ENCODE data around the gene RTN4IP1.
"Not testable (repeated sequence)": the region's sequence is repeated elsewhere in the genome, so short reads cannot be mapped to it uniquely, and the experiment has no call there.

The RTN4IP1 gene

GRCh38 chr6:106618324-106618723, 11.0 kb downstream of the RTN4IP1 start:
- H3K9me3 Mint-ChIP-seq: peaks cover 6% of the 10 kb centered on the region
- no peak overlapping the region for H3K27ac Mint-ChIP-seq
- H3K36me3 Mint-ChIP-seq (ENCODE audit: low read depth): peaks cover 59% of the 10 kb centered on the region
- H3K4me3 Mint-ChIP-seq: no peak overlapping the region
- no peaks in the 10 kb centered on the region for H3K27me3 Mint-ChIP-seq
- intact Hi-C loops (cut with micrococcal nuclease): no loop called here
- H3K4me1 Mint-ChIP-seq (ENCODE audit: low read depth): no peaks in the 10 kb centered on the region

GRCh38 chr6:106617857-106618256, 11.4 kb downstream of the RTN4IP1 start:
- intact Hi-C loops (cut with micrococcal nuclease): no loop called here
- Mint-ChIP-seq H3K36me3 (ENCODE audit: low read depth) (peaks cover 56% of the 10 kb centered on the region), H3K9me3 (peaks cover 2% of the 10 kb centered on the region), H3K27ac (no peak overlapping the region), H3K4me3 (no peak overlapping the region), H3K27me3 (no peaks in the 10 kb centered on the region), H3K4me1 (ENCODE audit: low read depth) (no peaks in the 10 kb centered on the region)

GRCh38 chr6:106617302-106617701, 12.0 kb downstream of the RTN4IP1 start:
- peaks cover 56% of the 10 kb centered on the region for H3K36me3 Mint-ChIP-seq (ENCODE audit: low read depth)
- no peaks in the 10 kb centered on the region for H3K4me1 Mint-ChIP-seq (ENCODE audit: low read depth)
- H3K27ac Mint-ChIP-seq: no peak overlapping the region
- no peak overlapping the region for H3K4me3 Mint-ChIP-seq
- intact Hi-C loops (cut with micrococcal nuclease): no loop called here
- no peaks in the 10 kb centered on the region for H3K27me3 Mint-ChIP-seq
- H3K9me3 Mint-ChIP-seq: no peaks in the 10 kb centered on the region

GRCh38 chr6:106614592-106615257, 14.6 kb downstream of the RTN4IP1 start:
- Mint-ChIP-seq H3K9me3 (no peaks in the 10 kb centered on the region), H3K36me3 (ENCODE audit: low read depth) (peaks cover 41% of the 10 kb centered on the region), H3K27me3 (no peaks in the 10 kb centered on the region), H3K27ac (no peak overlapping the region), H3K4me1 (ENCODE audit: low read depth) (no peaks in the 10 kb centered on the region), H3K4me3 (no peak overlapping the region)
- intact Hi-C loops (cut with micrococcal nuclease): no loop called here

GRCh38 chr6:106614166-106614565, 15.1 kb downstream of the RTN4IP1 start:
- no peak overlapping the region for H3K27ac Mint-ChIP-seq
- no peak overlapping the region for H3K4me3 Mint-ChIP-seq

GRCh38 chr6:106613590-106613989, 15.7 kb downstream of the RTN4IP1 start:
- H3K9me3 Mint-ChIP-seq: no peaks in the 10 kb centered on the region
- no peak overlapping the region for H3K4me3 Mint-ChIP-seq
- no peaks in the 10 kb centered on the region for H3K27me3 Mint-ChIP-seq
- peaks cover 41% of the 10 kb centered on the region for H3K36me3 Mint-ChIP-seq (ENCODE audit: low read depth)
- H3K4me1 Mint-ChIP-seq (ENCODE audit: low read depth): no peaks in the 10 kb centered on the region
- no peak overlapping the region for H3K27ac Mint-ChIP-seq
- intact Hi-C loops (cut with micrococcal nuclease): no loop called here

More at GRCh38 chr6:106614166-106614565, 15.1 kb downstream of the RTN4IP1 start:
- intact Hi-C loops (cut with micrococcal nuclease): no loop called here
- Mint-ChIP-seq H3K4me1 (ENCODE audit: low read depth) (no peaks in the 10 kb centered on the region), H3K27me3 (no peaks in the 10 kb centered on the region), H3K9me3 (no peaks in the 10 kb centered on the region), H3K36me3 (ENCODE audit: low read depth) (peaks cover 41% of the 10 kb centered on the region)

GRCh38 chr6:106612671-106613416, 16.5 kb downstream of the RTN4IP1 start:
- intact Hi-C loops (cut with micrococcal nuclease): no loop called here
- no peaks in the 10 kb centered on the region for H3K27me3 Mint-ChIP-seq
- no peaks in the 10 kb centered on the region for H3K4me1 Mint-ChIP-seq (ENCODE audit: low read depth)
- no peaks in the 10 kb centered on the region for H3K9me3 Mint-ChIP-seq
- no peak overlapping the region for H3K27ac Mint-ChIP-seq
- peaks cover 34% of the 10 kb centered on the region for H3K36me3 Mint-ChIP-seq (ENCODE audit: low read depth)
- H3K4me3 Mint-ChIP-seq: no peak overlapping the region

GRCh38 chr6:106611030-106611429, 18.3 kb downstream of the RTN4IP1 start:
- no peaks in the 10 kb centered on the region for H3K4me1 Mint-ChIP-seq (ENCODE audit: low read depth)
- H3K27ac Mint-ChIP-seq: no peak overlapping the region
- no peaks in the 10 kb centered on the region for H3K9me3 Mint-ChIP-seq
- no peaks in the 10 kb centered on the region for H3K27me3 Mint-ChIP-seq
- intact Hi-C loops (cut with micrococcal nuclease): no loop called here
- H3K36me3 Mint-ChIP-seq (ENCODE audit: low read depth): peaks cover 27% of the 10 kb centered on the region
- H3K4me3 Mint-ChIP-seq: no peak overlapping the region

GRCh38 chr6:106609699-106610098, 19.6 kb downstream of the RTN4IP1 start:
- H3K4me3 Mint-ChIP-seq: no peak overlapping the region
- H3K9me3 Mint-ChIP-seq: no peaks in the 10 kb centered on the region
- H3K27me3 Mint-ChIP-seq: no peaks in the 10 kb centered on the region
- H3K36me3 Mint-ChIP-seq (ENCODE audit: low read depth): peaks cover 32% of the 10 kb centered on the region
- intact Hi-C loops (cut with micrococcal nuclease): no loop called here
- no peaks in the 10 kb centered on the region for H3K4me1 Mint-ChIP-seq (ENCODE audit: low read depth)
- no peak overlapping the region for H3K27ac Mint-ChIP-seq

- Mint-ChIP-seq H3K9me3 (no peaks in the 10 kb centered on the region), H3K27ac (no peak overlapping the region), H3K27me3 (no peaks in the 10 kb centered on the region), H3K4me1 (ENCODE audit: low read depth) (no peaks in the 10 kb centered on the region), H3K4me3 (no peak overlapping the region), H3K36me3 (ENCODE audit: low read depth) (peaks cover 27% of the 10 kb centered on the region)
- intact Hi-C loops (cut with micrococcal nuclease): loop anchor here (1.0 kb wide), 1 partner anchor 371 kb away; no protein-coding TSS in a partner anchor
Observed at GRCh38 chr6:106608080-106608668, 21.1 kb downstream of the RTN4IP1 start.

- Mint-ChIP-seq H3K36me3 (ENCODE audit: low read depth) (peaks cover 48% of the 10 kb centered on the region), H3K27ac (no peak overlapping the region), H3K4me3 (no peak overlapping the region), H3K4me1 (ENCODE audit: low read depth) (no peaks in the 10 kb centered on the region), H3K27me3 (no peaks in the 10 kb centered on the region), H3K9me3 (peaks cover 9% of the 10 kb centered on the region)
- intact Hi-C loops (cut with micrococcal nuclease): no loop called here
Observed at GRCh38 chr6:106600329-106600728, 29.0 kb downstream of the RTN4IP1 start.

- Mint-ChIP-seq H3K36me3 (ENCODE audit: low read depth) (peaks cover 39% of the 10 kb centered on the region), H3K27ac (no peak overlapping the region), H3K27me3 (no peaks in the 10 kb centered on the region), H3K4me3 (no peak overlapping the region), H3K9me3 (peaks cover 9% of the 10 kb centered on the region), H3K4me1 (ENCODE audit: low read depth) (no peaks in the 10 kb centered on the region)
- intact Hi-C loops (cut with micrococcal nuclease): no loop called here
Observed at GRCh38 chr6:106599440-106599839, 29.9 kb downstream of the RTN4IP1 start.

- no peak overlapping the region for H3K27ac Mint-ChIP-seq
Observed at GRCh38 chr6:106591111-106591825, 38.0 kb downstream of the RTN4IP1 start.

GRCh38 chr6:106588937-106589336, 40.4 kb downstream of the RTN4IP1 start:
- H3K4me1 Mint-ChIP-seq (ENCODE audit: low read depth); intact Hi-C loops (cut with micrococcal nuclease); H3K4me3 Mint-ChIP-seq; H3K27me3 Mint-ChIP-seq: not testable (repeated sequence)
- H3K9me3 Mint-ChIP-seq: peaks cover 11% of the 10 kb centered on the region
- H3K27ac Mint-ChIP-seq: peak overlapping the region; percentile 73
- peaks cover 58% of the 10 kb centered on the region for H3K36me3 Mint-ChIP-seq (ENCODE audit: low read depth)

More at GRCh38 chr6:106591111-106591825, 38.0 kb downstream of the RTN4IP1 start:
- H3K4me3 Mint-ChIP-seq: no peak overlapping the region
- peaks cover 11% of the 10 kb centered on the region for H3K9me3 Mint-ChIP-seq
- peaks cover 49% of the 10 kb centered on the region for H3K36me3 Mint-ChIP-seq (ENCODE audit: low read depth)
- H3K27me3 Mint-ChIP-seq: no peaks in the 10 kb centered on the region
- peaks cover 6% of the 10 kb centered on the region for H3K4me1 Mint-ChIP-seq (ENCODE audit: low read depth)
- intact Hi-C loops (cut with micrococcal nuclease): no loop called here

All from dendritic cell treated with granulocyte-macrophage colony-stimulating factor and Interleukin-4, amounts not matched to agents 40 ng/mL and 50 ng/mL, for 4 days (primary cell).